Panc1 (cell line): Measurements from ENCODE around the gene RPRD1B. TPM values are rescaled to one million over a fixed set of nuclear protein-coding genes. Genes with fewer than 3 reads are reported as not detected.

Source experiments
- ATAC-seq: fragments of 200-7000 bp; cut with Tn5 transposase; 2 replicates; pipeline ENCODE4 v1.9.1; 2020; ENCODE audit warnings: mild to moderate bottlenecking, moderate library complexity
- BruUV-seq: library from RNA; stranded (reverse); fragments of 400-500 nt; replicated peaks from 2 replicates; lab custom pipeline; 2021; lab: Mats Ljungman, UMichigan
- CTCF ChIA-PET: fragments of 300-600 bp; sonication (Branson Sonifier 250); formaldehyde crosslinking; loops from one replicate; lab custom pipeline; 2022; ENCODE audit warnings: antibody characterized with exemption; lab: Charles Lee
- POLR2A ChIA-PET: fragments of 300-600 bp; sonication (Branson Sonifier 250); formaldehyde crosslinking; loops from one replicate; lab custom pipeline; 2022; ENCODE audit warnings: antibody characterized with exemption; lab: Charles Lee
- DNase-seq: peaks from one replicate; pipeline ENCODE4 v3.0.0-alpha.2; 2010; ENCODE audit warnings: low read depth, low spot score
- H3K27ac ChIP-seq: 2 replicates; pipeline ENCODE4 v1.5.1; 2011; ENCODE audit warnings: mild to moderate bottlenecking, low read length, inconsistent platforms
- H3K27me3 ChIP-seq: fragments of 200-500 bp; sonication (Bioruptor generic); 2 replicates; pipeline ENCODE4 v1.6.0; 2014; ENCODE audit warnings: low read length, inconsistent platforms; ENCODE audit not compliant: control insufficient read depth, insufficient read depth
- H3K36me3 ChIP-seq: fragments of 200-500 bp; sonication (Bioruptor generic); 2 replicates; pipeline ENCODE4 v1.5.1; 2014; ENCODE audit warnings: inconsistent platforms, mild to moderate bottlenecking, low read length, moderate library complexity; ENCODE audit not compliant: control insufficient read depth, insufficient read depth
- H3K4me1 ChIP-seq: 2 replicates; pipeline ENCODE4 v1.5.1; 2011; ENCODE audit warnings: inconsistent platforms, mild to moderate bottlenecking, low read length, moderate library complexity; ENCODE audit not compliant: control insufficient read depth, insufficient read depth
- H3K4me3 ChIP-seq, 2 experiments: 2 replicates each; pipeline ENCODE4 v1.5.1; 2011 to 2012; ENCODE audit warnings: low read depth in 2 of 2, low read length in 2 of 2, mild to moderate bottlenecking in 2 of 2, inconsistent platforms in 1 of 2, moderate library complexity in 1 of 2
- H3K9me3 ChIP-seq: fragments of 200-500 bp; sonication (Bioruptor generic); 2 replicates; pipeline ENCODE4 v1.5.1; 2014; ENCODE audit warnings: low read depth, mild to moderate bottlenecking, inconsistent platforms, low read length, moderate library complexity; ENCODE audit not compliant: control insufficient read depth, insufficient read depth
- CTCF ChIP-seq: fragments of 450-650 bp; IDR thresholded peaks from 2 replicates; pipeline ENCODE4 v1.5.1; 2017; ENCODE audit warnings: mild to moderate bottlenecking
- POLR2AphosphoS5 ChIP-seq: IDR thresholded peaks from 2 replicates; pipeline ENCODE4 v1.6.1; 2012; ENCODE audit warnings: mild to moderate bottlenecking, low read depth, low read length, moderate library complexity
- REST ChIP-seq, 2 experiments: IDR thresholded peaks; 2 replicates each; pipeline ENCODE4 v1.6.1; 2011 to 2012; ENCODE audit warnings: low read depth in 2 of 2, control low read depth in 1 of 2, low read length in 1 of 2, mild to moderate bottlenecking in 1 of 2, moderate library complexity in 1 of 2; ENCODE audit not compliant: insufficient read depth in 1 of 2
- SIN3A ChIP-seq: IDR thresholded peaks from 2 replicates; pipeline ENCODE4 v1.6.1; 2012; ENCODE audit warnings: low read depth, mild to moderate bottlenecking, low read length, moderate library complexity, borderline replicate concordance; ENCODE audit not compliant: insufficient read depth
- TCF7L2 ChIP-seq: IDR thresholded peaks from 2 replicates; pipeline ENCODE4 v1.6.1; 2011; ENCODE audit warnings: mild to moderate bottlenecking, low read depth, low read length, inconsistent platforms
- in situ Hi-C: cut with HindIII; loops from 2 replicates; pipeline ENCODE4 v1.10.0; 2016; ENCODE audit warnings: low sequenced_read_pairs, low pct_unique_long_range_greater_than_20kb
- intact Hi-C: fragments of 100-400 bp; cut with micrococcal nuclease; formaldehyde crosslinking; loops from one replicate; pipeline ENCODE4 v1.10.0; 2022; ENCODE audit not compliant: unreplicated experiment
- total RNA-seq: library from RNA; stranded (reverse); gene quantifications from one replicate; pipeline ENCODE4 v1.2.1, GENCODE V29; 2021; ENCODE audit not compliant: unreplicated experiment

Gene RPRD1B
- total RNA-seq, 1 experiment from 2014 or later, result 33.6 TPM

- no TSS peak for BruUV-seq
- in situ Hi-C loops, result no loop called here
- Histone ChIP-seq H3K4me1 (no peaks in the 10 kb centered on the region), H3K27ac (no peak overlapping the region), H3K36me3 (no peaks in the 10 kb centered on the region), H3K9me3 (no peaks in the 10 kb centered on the region), H3K4me3 (no peak overlapping the region), H3K27me3 (no peaks in the 10 kb centered on the region)
- TF ChIP-seq CTCF, result no peak
- no peak for TF ChIP-seq REST (IDR thresholded peaks at IDR 0.05; ENCODE audit: insufficient read depth in 1 of 2, low read depth in 2 of 2, low read length in 1 of 2)
- no peak for TF ChIP-seq TCF7L2
- TF ChIP-seq POLR2AphosphoS5, result no peak
- DNase-seq (no peak), ATAC-seq (0 out of 2 replicates have a peak, but pooled peaks have one; percentile 31)
- ChIA-PET CTCF (interaction anchor here (1.0 kb wide), 1 partner anchor 8 kb away, joined by 5 read pairs; no protein-coding TSS in a partner anchor), POLR2A (no interaction called here)
- intact Hi-C loops, result no loop called here
Measured at GRCh38 chr20:37984018-37984785, 49.3 kb upstream of the RPRD1B start.

- in situ Hi-C loops, result no loop called here
- H3K4me3 ChIP-seq, result no peak overlapping the region
- BruUV-seq, result no TSS peak
- no peak overlapping the region for H3K27ac ChIP-seq
- CTCF ChIA-PET, result interaction anchor here (0.7 kb wide), 1 partner anchor 104 kb away, joined by 5 read pairs; no protein-coding TSS in a partner anchor
- no peaks in the 10 kb centered on the region for H3K4me1 ChIP-seq
- no peaks in the 10 kb centered on the region for H3K36me3 ChIP-seq
- no peak for DNase-seq
- H3K9me3 ChIP-seq, result no peaks in the 10 kb centered on the region
- intact Hi-C loops, result no loop called here
- TF ChIP-seq POLR2AphosphoS5 (no peak), REST (IDR thresholded peaks at IDR 0.05; ENCODE audit: insufficient read depth in 1 of 2, low read depth in 2 of 2, low read length in 1 of 2) (no peak), CTCF (no peak), TCF7L2 (no peak), SIN3A (no peak)
- POLR2A ChIA-PET, result interaction anchor here (0.6 kb wide), 1 partner anchor 341 kb away, joined by 4 read pairs; no protein-coding TSS in a partner anchor
- no peaks in the 10 kb centered on the region for H3K27me3 ChIP-seq
- no peak for ATAC-seq
Measured at GRCh38 chr20:37986044-37986858, 47.3 kb upstream of the RPRD1B start.
